ENCODE data around the gene ARMC3. TPM values are rescaled to one million over a fixed set of nuclear protein-coding genes. Genes with fewer than 3 reads are reported as not detected.
"Not testable (repeated sequence)": the region's sequence is repeated elsewhere in the genome, so short reads cannot be mapped to it uniquely, and the experiment has no call there.

Gene ARMC3
- polyA plus RNA-seq, 3 donors, result not detected

DNA sequence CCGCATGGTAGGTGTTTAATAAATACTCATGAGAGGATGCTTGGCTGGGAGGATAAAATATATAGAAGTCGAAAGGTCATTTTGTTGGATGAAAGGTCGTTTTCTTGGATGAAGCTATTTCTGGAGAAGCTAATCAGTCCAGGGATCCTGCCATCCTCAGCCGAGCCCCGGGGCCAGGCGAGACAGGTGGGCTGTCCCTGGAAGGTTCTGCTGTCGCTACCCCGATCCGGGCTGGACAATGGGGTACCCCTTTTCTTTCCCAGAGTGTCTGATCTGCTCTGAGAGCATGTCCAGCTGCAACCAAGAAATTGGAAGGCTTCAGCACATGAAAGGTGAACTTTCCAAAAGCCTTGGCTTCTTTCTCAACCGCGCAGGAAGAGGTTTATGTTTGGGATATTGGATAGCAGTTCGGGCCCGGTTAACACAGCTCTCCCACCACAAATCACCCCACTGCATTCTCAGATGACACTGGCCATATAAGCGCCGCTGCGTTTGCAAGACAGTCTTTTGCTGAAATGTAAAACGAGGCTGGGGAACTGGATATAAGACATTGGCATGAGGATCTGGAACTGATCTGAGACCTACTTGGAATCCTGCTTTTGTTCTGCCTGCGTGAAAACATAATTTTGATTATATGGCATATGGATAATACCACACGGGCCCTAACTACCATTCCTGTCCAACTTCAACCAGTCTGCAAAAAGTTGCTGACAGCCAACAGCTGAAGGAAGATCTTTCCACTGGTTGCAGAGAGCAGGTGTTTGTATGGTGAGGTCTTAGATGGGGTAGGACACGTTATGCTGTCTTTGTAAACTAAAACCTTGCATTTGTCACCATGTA is 136.3 kb downstream of the ARMC3 start:
- Histone ChIP-seq H4K20me1 (ENCODE audit: insufficient read depth, low read length) (no peaks in the 10 kb centered on the region), H3K4me3 (replicated peaks in 1 of 3; ENCODE audit: low read depth in 2 of 3, low read length in 3 of 3) (no peak overlapping the region), H3K27ac (ENCODE audit: low read depth in 1 of 2, low read length in 2 of 2) (no peak overlapping the region), H2AFZ (ENCODE audit: insufficient read depth, low read depth, low read length, poor library complexity, severe bottlenecking) (no peak overlapping the region), H3K36me3 (replicated peaks in 1 of 2; ENCODE audit: control insufficient read depth in 1 of 2, insufficient read depth in 2 of 2, low read length in 2 of 2) (no peaks in the 10 kb centered on the region), H3K9ac (ENCODE audit: insufficient read depth, low read length, poor library complexity, severe bottlenecking) (no peak overlapping the region), H3K79me2 (ENCODE audit: insufficient read depth, low read length) (no peaks in the 10 kb centered on the region), H3K27me3 (ENCODE audit: control insufficient read depth in 2 of 2, insufficient read depth in 2 of 2, low read length in 2 of 2) (no peaks in the 10 kb centered on the region), H3K4me1 (ENCODE audit: control insufficient read depth in 1 of 2, insufficient read depth in 2 of 2, low read length in 2 of 2) (no peaks in the 10 kb centered on the region), H3K9me3 (replicated peaks in 1 of 2; ENCODE audit: control insufficient read depth in 1 of 2, insufficient read depth in 1 of 2, low read length in 2 of 2) (no peaks in the 10 kb centered on the region), H3K4me2 (replicated peaks; ENCODE audit: extremely low read depth, low read length, poor library complexity, severe bottlenecking) (no peak overlapping the region)
- intact Hi-C loops (cut with micrococcal nuclease), result loop anchor here in 1 of 2 donors (10.0 kb wide), 1 partner anchor 1069 kb away; no protein-coding TSS in a partner anchor
- Mint-ChIP-seq H3K9me3 (peaks cover 0 to 8% (median 3%) of the 10 kb centered on the region in 7 donors), H3K4me3 (no peak overlapping the region), H3K36me3 (no peaks in the 10 kb centered on the region), H3K4me1 (peaks cover 4% of the 10 kb centered on the region), H3K27me3 (ENCODE audit: low read depth in 3 of 3) (peaks cover 0 to 3% (median 3%) of the 10 kb centered on the region in 3 donors), H3K27ac (no peak overlapping the region)
- TF ChIP-seq, protein P1, sequence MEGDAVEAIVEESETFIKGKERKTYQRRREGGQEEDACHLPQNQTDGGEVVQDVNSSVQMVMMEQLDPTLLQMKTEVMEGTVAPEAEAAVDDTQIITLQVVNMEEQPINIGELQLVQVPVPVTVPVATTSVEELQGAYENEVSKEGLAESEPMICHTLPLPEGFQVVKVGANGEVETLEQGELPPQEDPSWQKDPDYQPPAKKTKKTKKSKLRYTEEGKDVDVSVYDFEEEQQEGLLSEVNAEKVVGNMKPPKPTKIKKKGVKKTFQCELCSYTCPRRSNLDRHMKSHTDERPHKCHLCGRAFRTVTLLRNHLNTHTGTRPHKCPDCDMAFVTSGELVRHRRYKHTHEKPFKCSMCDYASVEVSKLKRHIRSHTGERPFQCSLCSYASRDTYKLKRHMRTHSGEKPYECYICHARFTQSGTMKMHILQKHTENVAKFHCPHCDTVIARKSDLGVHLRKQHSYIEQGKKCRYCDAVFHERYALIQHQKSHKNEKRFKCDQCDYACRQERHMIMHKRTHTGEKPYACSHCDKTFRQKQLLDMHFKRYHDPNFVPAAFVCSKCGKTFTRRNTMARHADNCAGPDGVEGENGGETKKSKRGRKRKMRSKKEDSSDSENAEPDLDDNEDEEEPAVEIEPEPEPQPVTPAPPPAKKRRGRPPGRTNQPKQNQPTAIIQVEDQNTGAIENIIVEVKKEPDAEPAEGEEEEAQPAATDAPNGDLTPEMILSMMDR (IDR thresholded peaks at IDR 0.05), result no peak
- no peak for DNase-seq
- 95% methylated on average over 8 of the region's 20 CpGs for WGBS (ENCODE audit: insufficient coverage)

DNA sequence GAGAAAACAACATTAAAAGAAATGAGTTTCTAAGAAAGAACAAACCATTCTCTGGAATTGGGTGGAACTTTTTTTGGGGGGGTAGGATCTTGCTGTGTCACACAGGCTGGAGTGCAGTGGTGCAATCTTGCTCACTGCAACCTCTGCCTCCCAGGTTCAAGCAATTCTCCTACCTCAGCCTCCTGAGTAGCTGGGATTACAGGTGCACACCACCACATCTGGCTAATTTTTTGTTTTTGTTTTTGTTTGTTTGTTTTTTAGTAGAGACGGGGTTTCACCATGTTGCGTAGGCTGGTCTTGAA is 136.9 kb downstream of the ARMC3 start:
- H3K9me3 ChIP-seq (replicated peaks in 1 of 2; ENCODE audit: control insufficient read depth in 1 of 2, insufficient read depth in 1 of 2, low read length in 2 of 2); H3K4me1 ChIP-seq (ENCODE audit: control insufficient read depth in 1 of 2, insufficient read depth in 2 of 2, low read length in 2 of 2); H2AFZ ChIP-seq (ENCODE audit: insufficient read depth, low read depth, low read length, poor library complexity, severe bottlenecking); H3K27ac Mint-ChIP-seq; H3K9ac ChIP-seq (ENCODE audit: insufficient read depth, low read length, poor library complexity, severe bottlenecking); H3K27ac ChIP-seq (ENCODE audit: low read depth in 1 of 2, low read length in 2 of 2); DNase-seq; H3K4me3 Mint-ChIP-seq; H3K27me3 ChIP-seq (ENCODE audit: control insufficient read depth in 2 of 2, insufficient read depth in 2 of 2, low read length in 2 of 2); H3K9me3 Mint-ChIP-seq; H3K36me3 Mint-ChIP-seq; H3K4me2 ChIP-seq (replicated peaks; ENCODE audit: extremely low read depth, low read length, poor library complexity, severe bottlenecking); H3K4me3 ChIP-seq (replicated peaks in 1 of 3; ENCODE audit: low read depth in 2 of 3, low read length in 3 of 3); H3K4me1 Mint-ChIP-seq; H4K20me1 ChIP-seq (ENCODE audit: insufficient read depth, low read length); H3K36me3 ChIP-seq (replicated peaks in 1 of 2; ENCODE audit: control insufficient read depth in 1 of 2, insufficient read depth in 2 of 2, low read length in 2 of 2); H3K27me3 Mint-ChIP-seq (ENCODE audit: low read depth in 3 of 3); H3K79me2 ChIP-seq (ENCODE audit: insufficient read depth, low read length): not testable (repeated sequence)
- intact Hi-C loops (cut with micrococcal nuclease), result loop anchor here in 1 of 2 donors (10.0 kb wide), 1 partner anchor 1070 kb away; no protein-coding TSS in a partner anchor
- no CpG with 5 or more reads among the region's 2 CpGs for WGBS (ENCODE audit: insufficient coverage)
